Panc1 (cell line): ENCODE data around the gene NKX1-2. TPM values are rescaled to one million over a fixed set of nuclear protein-coding genes. Genes with fewer than 3 reads are reported as not detected.

Experiments
- ATAC-seq: fragments of 200-7000 bp; cut with Tn5 transposase; 2 replicates; pipeline ENCODE4 v1.9.1; 2020; ENCODE audit warnings: mild to moderate bottlenecking, moderate library complexity
- BruUV-seq: library from RNA; stranded (reverse); fragments of 400-500 nt; replicated peaks from 2 replicates; lab custom pipeline; 2021; lab: Mats Ljungman, UMichigan
- CTCF ChIA-PET: fragments of 300-600 bp; sonication (Branson Sonifier 250); formaldehyde crosslinking; loops from one replicate; lab custom pipeline; 2022; ENCODE audit warnings: antibody characterized with exemption; lab: Charles Lee
- POLR2A ChIA-PET: fragments of 300-600 bp; sonication (Branson Sonifier 250); formaldehyde crosslinking; loops from one replicate; lab custom pipeline; 2022; ENCODE audit warnings: antibody characterized with exemption; lab: Charles Lee
- DNase-seq: peaks from one replicate; pipeline ENCODE4 v3.0.0-alpha.2; 2010; ENCODE audit warnings: low read depth, low spot score
- H3K27ac ChIP-seq: 2 replicates; pipeline ENCODE4 v1.5.1; 2011; ENCODE audit warnings: mild to moderate bottlenecking, low read length, inconsistent platforms
- H3K27me3 ChIP-seq: fragments of 200-500 bp; sonication (Bioruptor generic); 2 replicates; pipeline ENCODE4 v1.6.0; 2014; ENCODE audit warnings: low read length, inconsistent platforms; ENCODE audit not compliant: control insufficient read depth, insufficient read depth
- H3K36me3 ChIP-seq: fragments of 200-500 bp; sonication (Bioruptor generic); 2 replicates; pipeline ENCODE4 v1.5.1; 2014; ENCODE audit warnings: inconsistent platforms, mild to moderate bottlenecking, low read length, moderate library complexity; ENCODE audit not compliant: control insufficient read depth, insufficient read depth
- H3K4me1 ChIP-seq: 2 replicates; pipeline ENCODE4 v1.5.1; 2011; ENCODE audit warnings: inconsistent platforms, mild to moderate bottlenecking, low read length, moderate library complexity; ENCODE audit not compliant: control insufficient read depth, insufficient read depth
- H3K4me3 ChIP-seq, 2 experiments: 2 replicates each; pipeline ENCODE4 v1.5.1; 2011 to 2012; ENCODE audit warnings: low read depth in 2 of 2, low read length in 2 of 2, mild to moderate bottlenecking in 2 of 2, inconsistent platforms in 1 of 2, moderate library complexity in 1 of 2
- H3K9me3 ChIP-seq: fragments of 200-500 bp; sonication (Bioruptor generic); 2 replicates; pipeline ENCODE4 v1.5.1; 2014; ENCODE audit warnings: low read depth, mild to moderate bottlenecking, inconsistent platforms, low read length, moderate library complexity; ENCODE audit not compliant: control insufficient read depth, insufficient read depth
- CTCF ChIP-seq: fragments of 450-650 bp; IDR thresholded peaks from 2 replicates; pipeline ENCODE4 v1.5.1; 2017; ENCODE audit warnings: mild to moderate bottlenecking
- POLR2AphosphoS5 ChIP-seq: IDR thresholded peaks from 2 replicates; pipeline ENCODE4 v1.6.1; 2012; ENCODE audit warnings: mild to moderate bottlenecking, low read depth, low read length, moderate library complexity
- REST ChIP-seq, 2 experiments: IDR thresholded peaks; 2 replicates each; pipeline ENCODE4 v1.6.1; 2011 to 2012; ENCODE audit warnings: low read depth in 2 of 2, control low read depth in 1 of 2, low read length in 1 of 2, mild to moderate bottlenecking in 1 of 2, moderate library complexity in 1 of 2; ENCODE audit not compliant: insufficient read depth in 1 of 2
- SIN3A ChIP-seq: IDR thresholded peaks from 2 replicates; pipeline ENCODE4 v1.6.1; 2012; ENCODE audit warnings: low read depth, mild to moderate bottlenecking, low read length, moderate library complexity, borderline replicate concordance; ENCODE audit not compliant: insufficient read depth
- TCF7L2 ChIP-seq: IDR thresholded peaks from 2 replicates; pipeline ENCODE4 v1.6.1; 2011; ENCODE audit warnings: mild to moderate bottlenecking, low read depth, low read length, inconsistent platforms
- in situ Hi-C: cut with HindIII; loops from 2 replicates; pipeline ENCODE4 v1.10.0; 2016; ENCODE audit warnings: low sequenced_read_pairs, low pct_unique_long_range_greater_than_20kb
- intact Hi-C: fragments of 100-400 bp; cut with micrococcal nuclease; formaldehyde crosslinking; loops from one replicate; pipeline ENCODE4 v1.10.0; 2022; ENCODE audit not compliant: unreplicated experiment
- total RNA-seq: library from RNA; stranded (reverse); gene quantifications from one replicate; pipeline ENCODE4 v1.2.1, GENCODE V29; 2021; ENCODE audit not compliant: unreplicated experiment

The NKX1-2 gene
- total RNA-seq, 1 experiment from 2014 or later: 0.15 TPM

GRCh38 chr10:124401633-124402032, 48.2 kb downstream of the NKX1-2 start:
- TF ChIP-seq REST (IDR thresholded peaks at IDR 0.05; ENCODE audit: insufficient read depth in 1 of 2, low read depth in 2 of 2, low read length in 1 of 2): no peak
- no peak for TF ChIP-seq POLR2AphosphoS5
- no peak for TF ChIP-seq TCF7L2
- no peak for TF ChIP-seq SIN3A
- TF ChIP-seq CTCF: no peak
- ATAC-seq: no peak
- H3K27ac ChIP-seq: no peak overlapping the region
- no peak for DNase-seq
- ChIA-PET POLR2A (no interaction called here), CTCF (interaction anchor here (0.6 kb wide), 1 partner anchor 408 kb away, joined by 3 read pairs; no protein-coding TSS in a partner anchor)
- H3K36me3 ChIP-seq: peaks cover 33% of the 10 kb centered on the region
- intact Hi-C loops: no loop called here
- in situ Hi-C loops: no loop called here
- H3K4me1 ChIP-seq: no peaks in the 10 kb centered on the region
- H3K9me3 ChIP-seq: no peaks in the 10 kb centered on the region
- BruUV-seq: no TSS peak
- H3K4me3 ChIP-seq: no peak overlapping the region
- H3K27me3 ChIP-seq: no peaks in the 10 kb centered on the region

Other genes starting within 250 kb of the NKX1-2 start
- gene OAT, start 31.1 kb downstream of the NKX1-2 start, total RNA-seq: 166 TPM
- 15.0 TPM for gene LHPP, start 11.8 kb upstream of the NKX1-2 start, total RNA-seq